Endothelial cell of umbilical vein (primary cell): ENCODE data around the gene NNT. TPM values are rescaled to one million over a fixed set of nuclear protein-coding genes. Genes with fewer than 3 reads are reported as not detected.

Experiments used
- BruUV-seq: library from RNA; stranded (reverse); fragments of 400-500 nt; replicated peaks from 2 replicates; lab custom pipeline; 2021; lab: Mats Ljungman, UMichigan
- CTCF ChIA-PET: fragments of 300-600, 350-600 bp; sonication (Branson Sonifier 250); formaldehyde crosslinking; loops from one replicate; lab custom pipeline; 2021; ENCODE audit warnings: antibody characterized with exemption, inconsistent platforms; lab: Charles Lee
- POLR2A ChIA-PET: fragments of 300-600, 350-600 bp; sonication (Branson Sonifier 250); formaldehyde crosslinking; loops from one replicate; lab custom pipeline; 2021; ENCODE audit warnings: antibody characterized with exemption, inconsistent platforms; lab: Charles Lee
- DNase-seq: peaks from one replicate; pipeline ENCODE4 v3.0.0-alpha.2; 2011; ENCODE audit warnings: low read depth, low spot score
- FAIRE-seq: peaks from 2 replicates; lab custom pipeline; 2011; peaks lifted over from hg19 to GRCh38; lab: Jason Lieb, UNC
- H2AFZ ChIP-seq: 2 replicates; pipeline ENCODE4 v1.6.0; 2012; ENCODE audit warnings: low read depth, low read length, control low read depth, inconsistent platforms
- H3K27ac ChIP-seq: 2 replicates; pipeline ENCODE4 v1.5.1; 2011; ENCODE audit warnings: low read depth, mild to moderate bottlenecking, control low read depth, low read length, moderate library complexity; ENCODE audit not compliant: insufficient read depth
- H3K27me3 ChIP-seq, 2 experiments: 2 replicates each; pipeline versions ENCODE4 v1.6.0 to v1.6.1; 2011; ENCODE audit warnings: low read length in 2 of 2, mixed read lengths in 1 of 2; ENCODE audit not compliant: control insufficient read depth in 2 of 2, insufficient read depth in 2 of 2
- H3K36me3 ChIP-seq, 2 experiments: 2 replicates in 1 of 2; 3 replicates in 1 of 2; pipeline ENCODE4 v1.5.1; 2011; ENCODE audit warnings: low read length in 2 of 2, mild to moderate bottlenecking in 1 of 2, moderate library complexity in 1 of 2; ENCODE audit not compliant: control insufficient read depth in 2 of 2, insufficient read depth in 2 of 2; ENCODE audit errors: extremely low read depth in 1 of 2
- H3K4me1 ChIP-seq: 3 replicates; pipeline ENCODE4 v1.5.1; 2011; ENCODE audit warnings: mild to moderate bottlenecking, low read length; ENCODE audit not compliant: control insufficient read depth, insufficient read depth; ENCODE audit errors: extremely low read depth
- H3K4me2 ChIP-seq: 2 replicates; pipeline ENCODE4 v1.6.1; 2011; ENCODE audit warnings: low read length, control low read depth, mixed read lengths; ENCODE audit not compliant: insufficient read depth
- H3K4me3 ChIP-seq, 3 experiments: fragments of 200-600 bp in 1 of 3; sonication (generic), shearing (Covaris generic) in 1 of 3; replicated peaks in 1 of 3; 2 replicates each; pipeline ENCODE4 v1.5.1; 2011 to 2016; ENCODE audit warnings: control low read depth in 3 of 3, low read length in 3 of 3, mild to moderate bottlenecking in 2 of 3, inconsistent platforms in 1 of 3, low read depth in 1 of 3, moderate library complexity in 1 of 3; ENCODE audit not compliant: insufficient read depth in 1 of 3
- H3K79me2 ChIP-seq: 2 replicates; pipeline ENCODE4 v1.6.0; 2012; ENCODE audit warnings: low read length, inconsistent platforms; ENCODE audit not compliant: control insufficient read depth, insufficient read depth
- H3K9ac ChIP-seq: replicated peaks from 2 replicates; pipeline ENCODE3; 2011; ENCODE audit warnings: low read length, control low read depth; ENCODE audit not compliant: insufficient read depth; ENCODE audit errors: extremely low read depth
- H3K9me1 ChIP-seq: replicated peaks from 3 replicates; pipeline ENCODE4 v1.6.0; 2011; ENCODE audit warnings: mild to moderate bottlenecking, low read length; ENCODE audit not compliant: control insufficient read depth, insufficient read depth; ENCODE audit errors: extremely low read depth
- H3K9me3 ChIP-seq: replicated peaks from 2 replicates; pipeline ENCODE4 v1.5.1; 2012; ENCODE audit warnings: low read length, inconsistent platforms; ENCODE audit not compliant: control insufficient read depth, insufficient read depth
- H4K20me1 ChIP-seq: replicated peaks from 2 replicates; pipeline ENCODE3; 2011; ENCODE audit warnings: mild to moderate bottlenecking, low read length; ENCODE audit not compliant: control insufficient read depth, insufficient read depth; ENCODE audit errors: extremely low read depth
- CTCF ChIP-seq, 2 donors: IDR thresholded peaks; 1 replicate in 1 of 2; 2 replicates in 1 of 2; pipeline ENCODE4 v1.5.1; 2011; ENCODE audit warnings: low read length in 2 of 2, mild to moderate bottlenecking in 2 of 2, moderate library complexity in 2 of 2, control low read depth in 1 of 2, inconsistent platforms in 1 of 2, low read depth in 1 of 2; ENCODE audit not compliant: insufficient read depth in 1 of 2; ENCODE audit errors: extremely low read depth in 1 of 2
- EZH2 ChIP-seq: IDR thresholded peaks from 2 replicates; pipeline ENCODE4 v1.6.1; 2012; ENCODE audit warnings: borderline replicate concordance, low read depth, mild to moderate bottlenecking, moderate library complexity, low read length, inconsistent platforms; ENCODE audit not compliant: severe bottlenecking
- FOS ChIP-seq: IDR thresholded peaks from 2 replicates; pipeline ENCODE4 v1.6.1; 2011; ENCODE audit warnings: mild to moderate bottlenecking, low read length, moderate library complexity, borderline replicate concordance; ENCODE audit not compliant: insufficient read depth
- GATA2 ChIP-seq: IDR thresholded peaks from 2 replicates; pipeline ENCODE4 v1.7.0; 2011; ENCODE audit warnings: low read depth, mild to moderate bottlenecking, moderate library complexity, mixed read lengths, low read length; ENCODE audit not compliant: insufficient read length, insufficient read depth
- JUN ChIP-seq: IDR thresholded peaks from 2 replicates; pipeline ENCODE4 v1.6.1; 2011; ENCODE audit warnings: borderline replicate concordance, low read depth; ENCODE audit not compliant: insufficient read length, insufficient read depth
- MAX ChIP-seq: IDR thresholded peaks from 2 replicates; pipeline ENCODE4 v1.6.1; 2011; ENCODE audit not compliant: insufficient read depth, insufficient read length
- MYC ChIP-seq: IDR thresholded peaks from one replicate; pipeline ENCODE4 v1.6.1; 2011; ENCODE audit warnings: mild to moderate bottlenecking, low read depth, low read length
- POLR2A ChIP-seq: IDR thresholded peaks from 2 replicates; pipeline ENCODE4 v1.6.1; 2012; ENCODE audit warnings: low read depth, mild to moderate bottlenecking, control low read depth, low read length
- POLR2AphosphoS5 ChIP-seq: IDR thresholded peaks from 2 replicates; pipeline ENCODE4 v1.6.1; 2012; ENCODE audit warnings: low read depth, mild to moderate bottlenecking, control low read depth, low read length, moderate library complexity; ENCODE audit not compliant: insufficient read depth
- dilution Hi-C: fragments of 300-500 bp; cut with MboI; formaldehyde crosslinking; loops from one replicate; pipeline ENCODE4 v1.15.0; 2019; ENCODE audit warnings: low sequenced_read_pairs; ENCODE audit not compliant: extremely low pct_ligation_motif_present
- intact Hi-C: fragments of 100-400 bp; cut with micrococcal nuclease; formaldehyde crosslinking; loops from one replicate; pipeline ENCODE4 v1.10.0; 2022
- polyA plus RNA-seq, 4 experiments: library from polyadenylated mRNA; depleted of rRNA in 3 of 4; stranded (reverse) in 3 of 4; unstranded in 1 of 4; fragments of >200 nt; gene quantifications; 2 replicates each; pipeline versions ENCODE4 v1.2.1 to v1.2.3, GENCODE V29; 2011 to 2012; ENCODE audit warnings: missing spikeins in 1 of 4
- total RNA-seq: library from RNA; stranded (reverse); gene quantifications from 2 replicates; pipeline ENCODE4 v1.2.3, GENCODE V29; 2021

Gene NNT
- total and polyA plus RNA-seq, 2 donors (not counting 3 experiments of a cell fraction or from before 2014, with no cell fraction given): 38.2 to 82.5 TPM

GRCh38 chr5:43685252-43685950 lies 82.4 kb downstream of the NNT start:
- Histone ChIP-seq H2AFZ (no peak overlapping the region), H3K4me2 (no peak overlapping the region), H3K4me3 (no peak overlapping the region), H4K20me1 (no peaks in the 10 kb centered on the region), H3K9ac (no peak overlapping the region), H3K27ac (no peak overlapping the region), H3K9me3 (no peaks in the 10 kb centered on the region), H3K36me3 (no peaks in the 10 kb centered on the region), H3K9me1 (no peaks in the 10 kb centered on the region), H3K4me1 (no peaks in the 10 kb centered on the region), H3K79me2 (no peaks in the 10 kb centered on the region), H3K27me3 (no peaks in the 10 kb centered on the region)
- DNase-seq (no peak), FAIRE-seq (no peak)
- POLR2A ChIA-PET: no interaction called here
- intact Hi-C loops (no loop called here), dilution Hi-C loops (no loop called here)
- CTCF ChIA-PET: no interaction called here
- no TSS peak for BruUV-seq
- TF ChIP-seq MAX: no peak
- no peak for TF ChIP-seq FOS
- TF ChIP-seq JUN: no peak
- no peak for TF ChIP-seq POLR2AphosphoS5
- no peak for TF ChIP-seq CTCF (IDR thresholded peaks at IDR 0.05; ENCODE audit: extremely low read depth in 1 of 2, insufficient read depth in 1 of 2, low read depth in 1 of 2, low read length in 2 of 2)
- TF ChIP-seq GATA2: no peak
- TF ChIP-seq POLR2A: no peak
- no peak for TF ChIP-seq MYC
- no peak for TF ChIP-seq EZH2
